Measurements from ENCODE around the gene RPS3A. TPM values are rescaled to one million over a fixed set of nuclear protein-coding genes. Genes with fewer than 3 reads are reported as not detected.
A peak's percentile ranks its signal among the peaks of the same experiment; 100 is the strongest.

Gene RPS3A
- total RNA-seq, 1 experiment from 2014 or later = 2,679 TPM

DNA sequence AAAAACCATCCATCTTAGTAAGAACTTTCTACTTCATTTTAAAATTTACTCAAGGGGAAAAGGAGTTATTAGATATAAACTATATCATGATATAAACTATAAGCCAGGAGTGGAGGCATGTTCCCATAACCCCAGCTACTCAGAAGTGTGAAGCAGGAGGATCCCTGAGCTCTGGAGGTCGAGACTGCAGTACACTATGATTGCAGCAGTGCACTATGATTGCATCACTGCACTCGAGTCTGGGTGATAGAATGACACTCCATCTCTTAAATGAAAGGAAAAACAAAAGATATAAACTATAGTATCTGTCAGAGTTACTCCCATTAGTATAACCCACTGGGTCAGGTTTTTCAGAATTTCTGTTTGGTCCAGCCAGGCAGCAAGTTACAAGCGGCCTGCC lies 47.6 kb downstream of the RPS3A start:
- Mint-ChIP-seq H3K27me3 (ENCODE audit: low read depth) (no peaks in the 10 kb centered on the region), H3K4me3 (no peak overlapping the region), H3K4me1 (peaks cover 7 to 8% of the 10 kb centered on the region in 2 experiments; a peak in 3 of 4 replicates), H3K36me3 (ENCODE audit: insufficient read depth in 1 of 3, low read depth in 3 of 3) (peaks cover 14 to 47% (median 23%) of the 10 kb centered on the region in 3 experiments; a peak in 6 of 7 replicates), H3K9me3 (no peaks in the 10 kb centered on the region), H3K27ac (0 out of 7 replicates have a peak overlapping the region, but pooled peaks of 1 of the 3 experiments have one; percentile 45)
- Histone ChIP-seq H2AK5ac (ENCODE audit: insufficient read length, low read length) (no peak overlapping the region), H4K5ac (ENCODE audit: insufficient read length, low read depth, low read length) (no peak overlapping the region), H3K27ac (ENCODE audit: insufficient read length, low read depth, low read length) (no peak overlapping the region), H3K4me2 (ENCODE audit: insufficient read depth, insufficient read length, low read length) (no peak overlapping the region), H2BK15ac (ENCODE audit: low read depth, low read length) (no peak overlapping the region), H3K18ac (ENCODE audit: insufficient read length, low read depth, low read length) (no peak overlapping the region), H3K27me3 (ENCODE audit: insufficient read depth, low read length) (no peaks in the 10 kb centered on the region), H2BK12ac (ENCODE audit: insufficient read length, low read depth, low read length) (no peak overlapping the region), H3K23me2 (ENCODE audit: insufficient read length, low read depth, low read length, poor library complexity, severe bottlenecking) (no peaks in the 10 kb centered on the region), H2AFZ (ENCODE audit: low read length) (no peak overlapping the region), H3K79me2 (ENCODE audit: insufficient read depth, low read length) (no peaks in the 10 kb centered on the region), H3K9ac (ENCODE audit: extremely low read depth, insufficient read length, low read length) (no peak overlapping the region), H4K91ac (ENCODE audit: insufficient read length, low read depth, low read length) (no peak overlapping the region), H4K8ac (replicated peaks; ENCODE audit: insufficient read length, low read depth, low read length) (no peak overlapping the region), H2BK20ac (ENCODE audit: low read depth, low read length, poor library complexity, severe bottlenecking) (no peak overlapping the region), H3T11ph (ENCODE audit: low read length) (no peak overlapping the region), H3K9me3 (ENCODE audit: control insufficient read depth, low read depth, low read length) (no peaks in the 10 kb centered on the region), H3K4me1 (ENCODE audit: insufficient read depth, low read length) (no peaks in the 10 kb centered on the region), H3K79me1 (ENCODE audit: insufficient read depth, low read depth, low read length, poor library complexity, severe bottlenecking) (no peaks in the 10 kb centered on the region), H3K23ac (ENCODE audit: insufficient read length, low read depth, low read length) (no peak overlapping the region), H3K56ac (ENCODE audit: insufficient read length, low read depth, low read length) (no peak overlapping the region), H3K14ac (ENCODE audit: insufficient read depth, low read length) (no peak overlapping the region), H2BK5ac (ENCODE audit: insufficient read length, low read length) (no peak overlapping the region), H2BK120ac (ENCODE audit: low read depth, low read length, poor library complexity, severe bottlenecking) (no peak overlapping the region), H4K20me1 (ENCODE audit: control insufficient read depth, insufficient read depth, insufficient read length) (no peaks in the 10 kb centered on the region), H3K4ac (ENCODE audit: low read depth, low read length) (no peak overlapping the region)
- DNase-seq = no peak
- TF ChIP-seq, protein P1, sequence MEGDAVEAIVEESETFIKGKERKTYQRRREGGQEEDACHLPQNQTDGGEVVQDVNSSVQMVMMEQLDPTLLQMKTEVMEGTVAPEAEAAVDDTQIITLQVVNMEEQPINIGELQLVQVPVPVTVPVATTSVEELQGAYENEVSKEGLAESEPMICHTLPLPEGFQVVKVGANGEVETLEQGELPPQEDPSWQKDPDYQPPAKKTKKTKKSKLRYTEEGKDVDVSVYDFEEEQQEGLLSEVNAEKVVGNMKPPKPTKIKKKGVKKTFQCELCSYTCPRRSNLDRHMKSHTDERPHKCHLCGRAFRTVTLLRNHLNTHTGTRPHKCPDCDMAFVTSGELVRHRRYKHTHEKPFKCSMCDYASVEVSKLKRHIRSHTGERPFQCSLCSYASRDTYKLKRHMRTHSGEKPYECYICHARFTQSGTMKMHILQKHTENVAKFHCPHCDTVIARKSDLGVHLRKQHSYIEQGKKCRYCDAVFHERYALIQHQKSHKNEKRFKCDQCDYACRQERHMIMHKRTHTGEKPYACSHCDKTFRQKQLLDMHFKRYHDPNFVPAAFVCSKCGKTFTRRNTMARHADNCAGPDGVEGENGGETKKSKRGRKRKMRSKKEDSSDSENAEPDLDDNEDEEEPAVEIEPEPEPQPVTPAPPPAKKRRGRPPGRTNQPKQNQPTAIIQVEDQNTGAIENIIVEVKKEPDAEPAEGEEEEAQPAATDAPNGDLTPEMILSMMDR (conservative IDR thresholded peaks at IDR 0.05) = no peak
- WGBS (ENCODE audit: extremely low coverage, insufficient read length, low lambda C conversion rate) = no CpG with 5 or more reads among the region's 3 CpGs

Measured in H9 (cell line).